CD14-positive monocyte (primary cell): ENCODE results near the gene ANAPC7. TPM values are rescaled to one million over a fixed set of nuclear protein-coding genes. Genes with fewer than 3 reads are reported as not detected.

Experiments used
- DNase-seq, 3 donors: peaks; one replicate each; pipeline ENCODE4 v3.0.0-alpha.2; 2011 to 2022
- H2AFZ ChIP-seq: 2 replicates; pipeline ENCODE4 v1.6.0; 2012; ENCODE audit warnings: mild to moderate bottlenecking, low read depth, low read length, inconsistent platforms; ENCODE audit not compliant: insufficient read depth, poor library complexity, severe bottlenecking
- H3K27ac ChIP-seq, 2 donors: 1 replicate in 1 of 2; 2 replicates in 1 of 2; pipeline ENCODE4 v1.5.1; 2012 to 2013; ENCODE audit warnings: low read length in 2 of 2, control low read depth in 1 of 2, inconsistent platforms in 1 of 2, low read depth in 1 of 2, mild to moderate bottlenecking in 1 of 2
- H3K27me3 ChIP-seq, 2 donors: one replicate each; pipeline versions ENCODE4 v1.6.0 to v1.6.1; 2011 to 2013; ENCODE audit warnings: low read length in 2 of 2; ENCODE audit not compliant: control insufficient read depth in 2 of 2, insufficient read depth in 2 of 2
- H3K36me3 ChIP-seq, 2 donors: replicated peaks in 1 of 2; 1 replicate in 1 of 2; 2 replicates in 1 of 2; pipeline versions ENCODE4 v1.5.1 to v1.6.1; 2012 to 2013; ENCODE audit warnings: low read length in 2 of 2, control low read depth in 1 of 2, inconsistent platforms in 1 of 2, mild to moderate bottlenecking in 1 of 2; ENCODE audit not compliant: insufficient read depth in 2 of 2, control insufficient read depth in 1 of 2
- H3K4me1 ChIP-seq, 2 donors: 1 replicate in 1 of 2; 2 replicates in 1 of 2; pipeline versions ENCODE4 v1.5.1 to v1.6.1; 2012 to 2013; ENCODE audit warnings: low read length in 2 of 2, control low read depth in 1 of 2, inconsistent platforms in 1 of 2, mild to moderate bottlenecking in 1 of 2, moderate library complexity in 1 of 2; ENCODE audit not compliant: insufficient read depth in 2 of 2, control insufficient read depth in 1 of 2
- H3K4me2 ChIP-seq: replicated peaks from 2 replicates; pipeline ENCODE3; 2012; ENCODE audit warnings: low read length, moderate library complexity, mild to moderate bottlenecking; ENCODE audit not compliant: poor library complexity, severe bottlenecking; ENCODE audit errors: extremely low read depth
- H3K4me3 ChIP-seq, 3 experiments: fragments of 200-600 bp in 1 of 3; sonication (generic) in 1 of 3; replicated peaks in 1 of 3; 1 replicate in 2 of 3; 2 replicates in 1 of 3; pipeline ENCODE4 v1.5.1; 2011 to 2013; ENCODE audit warnings: low read length in 3 of 3, mild to moderate bottlenecking in 3 of 3, control low read depth in 2 of 3, low read depth in 2 of 3, inconsistent platforms in 1 of 3, moderate library complexity in 1 of 3
- H3K79me2 ChIP-seq: 2 replicates; pipeline ENCODE4 v1.6.0; 2012; ENCODE audit warnings: mild to moderate bottlenecking, control low read depth, inconsistent platforms, low read length, moderate library complexity; ENCODE audit not compliant: insufficient read depth
- H3K9ac ChIP-seq: 2 replicates; pipeline ENCODE4 v1.6.0; 2017; ENCODE audit warnings: low read length, mild to moderate bottlenecking; ENCODE audit not compliant: insufficient read depth, poor library complexity, severe bottlenecking
- H3K9me3 ChIP-seq, 2 donors: replicated peaks in 1 of 2; 1 replicate in 1 of 2; 2 replicates in 1 of 2; pipeline versions ENCODE4 v1.5.1 to v1.6.1; 2012 to 2013; ENCODE audit warnings: low read length in 2 of 2, control low read depth in 1 of 2; ENCODE audit not compliant: control insufficient read depth in 1 of 2, insufficient read depth in 1 of 2
- H4K20me1 ChIP-seq: 2 replicates; pipeline ENCODE4 v1.6.0; 2012; ENCODE audit warnings: mild to moderate bottlenecking, low read length, control low read depth, moderate library complexity; ENCODE audit not compliant: insufficient read depth
- H3K27ac Mint-ChIP-seq, 7 donors: one replicate each; pipeline ENCODE4 v1.8.0; 2020; ENCODE audit warnings: mild to moderate bottlenecking in 7 of 7, mixed read lengths in 7 of 7, moderate library complexity in 6 of 7, inconsistent platforms in 2 of 7
- H3K27me3 Mint-ChIP-seq, 3 donors: one replicate each; pipeline ENCODE4 v1.8.0; 2021 to 2022; ENCODE audit warnings: low read depth in 3 of 3, mild to moderate bottlenecking in 3 of 3, mixed read lengths in 3 of 3, moderate library complexity in 3 of 3, inconsistent platforms in 1 of 3
- H3K36me3 Mint-ChIP-seq, 2 donors: one replicate each; pipeline ENCODE4 v1.8.0; 2020; ENCODE audit warnings: mixed read lengths in 2 of 2, inconsistent platforms in 1 of 2, mild to moderate bottlenecking in 1 of 2
- H3K4me1 Mint-ChIP-seq: one replicate; pipeline ENCODE4 v1.8.0; 2020; ENCODE audit warnings: mild to moderate bottlenecking, mixed read lengths
- H3K4me3 Mint-ChIP-seq, 2 donors: one replicate each; pipeline ENCODE4 v1.8.0; 2020; ENCODE audit warnings: mild to moderate bottlenecking in 2 of 2, mixed read lengths in 2 of 2, moderate library complexity in 1 of 2
- H3K9me3 Mint-ChIP-seq, 7 donors: one replicate each; pipeline ENCODE4 v1.8.0; 2020 to 2022; ENCODE audit warnings: mixed read lengths in 7 of 7, mild to moderate bottlenecking in 6 of 7, moderate library complexity in 6 of 7, inconsistent platforms in 2 of 7
- CTCF ChIP-seq: fragments of 200-600 bp; IDR thresholded peaks from one replicate; pipeline ENCODE4 v1.8.0; 2022; ENCODE audit warnings: antibody characterized with exemption, mild to moderate bottlenecking
- WGBS: methylation state at CpG from one replicate; pipeline ENCODE4 v1.1.5; 2013; ENCODE audit warnings: missing lambda C conversion rate; ENCODE audit not compliant: insufficient coverage; 5-methylcytosine and 5-hydroxymethylcytosine counted together
- intact Hi-C, 2 donors: fragments of 100-400 bp; cut with micrococcal nuclease; formaldehyde crosslinking; loops; one replicate each; pipeline versions ENCODE4 v1.15.0 to v1.15.1; 2023
- polyA minus RNA-seq: library from RNA; depleted of rRNA, polyadenylated mRNA; stranded (reverse); fragments of >200 nt; gene quantifications from 2 replicates; pipeline ENCODE4 v1.2.3, GENCODE V29; 2012
- polyA plus RNA-seq, 3 donors: library from polyadenylated mRNA; depleted of rRNA in 1 of 3; unstranded in 2 of 3; stranded (reverse) in 1 of 3; fragments of 300-500 nt in 2 of 3; fragments of >200 nt in 1 of 3; fragmentation: Illumina TruSeq in 2 of 3; gene quantifications; 1 replicate in 2 of 3; 2 replicates in 1 of 3; pipeline ENCODE4 v1.2.3, GENCODE V29; 2012 to 2021
- total RNA-seq, 12 experiments: library from RNA in 1 of 12; stranded (reverse) in 1 of 12; fragments of 120-200 nt in 1 of 12; gene quantifications; one replicate each; pipeline ENCODE4 v1.2.4 and lab custom pipeline; 2013 to 2026; ENCODE audit warnings: mixed read lengths in 6 of 12, inconsistent platforms in 1 of 12

Gene ANAPC7
- total RNA-seq (2013), result 31.3 TPM
- polyA plus RNA-seq, result 10 to 100 TPM; 12.9 to 41.6 (median 17.2) TPM
- 10.7 and 17.2 TPM in 2 replicates for polyA minus RNA-seq
- total RNA-seq (lab: John Stamatoyannopoulos, UW), result 4.9 to 14.3 (median 9.3) reads per million in 11 experiments

- 0% methylated on average over 56 of the region's 62 CpGs for WGBS
- H3K9ac ChIP-seq, result peak within 1 kb of the TSS; percentile 77
Measured at GRCh38 chr12:110403146-110403975, at the start of gene ANAPC7. Gene ANAPC7 (minus strand): TSS chr12:110403708. CDS start chr12:110403627, 81 bp downstream.

More at GRCh38 chr12:110403146-110403975, at the start of gene ANAPC7:
- H3K27ac ChIP-seq, result peak within 1 kb of the TSS; percentile 47 to 86
- H3K4me3 ChIP-seq, result peak within 1 kb of the TSS; percentile 67 to 92 (median 92)
- H3K27me3 ChIP-seq, result no peaks in the 10 kb centered on the region
- H3K27ac Mint-ChIP-seq, result peak within 1 kb of the TSS; percentile 97 to 99 (median 98)
- H2AFZ ChIP-seq, result peak within 1 kb of the TSS; percentile 98
- peaks cover 11 to 24% of the 10 kb centered on the region in 2 donors for H3K36me3 Mint-ChIP-seq
- peaks cover 7 to 27% of the 10 kb centered on the region in 2 donors for H3K36me3 ChIP-seq
- H3K4me2 ChIP-seq, result peak within 1 kb of the TSS; percentile 92
- no peaks in the 10 kb centered on the region for H3K27me3 Mint-ChIP-seq
- peaks cover 0 to 2% (median 0%) of the 10 kb centered on the region in 7 donors for H3K9me3 Mint-ChIP-seq
- TF ChIP-seq CTCF, result no peak
- DNase-seq, result peak; percentile 90 to 93 (median 90)
- H3K4me1 ChIP-seq, result peaks cover 11 to 25% of the 10 kb centered on the region in 2 donors
- peaks cover 51% of the 10 kb centered on the region for H3K79me2 ChIP-seq
- no peaks in the 10 kb centered on the region for H4K20me1 ChIP-seq
- peaks cover 14% of the 10 kb centered on the region for H3K4me1 Mint-ChIP-seq
- H3K4me3 Mint-ChIP-seq, result peak within 1 kb of the TSS; percentile 99
- no peaks in the 10 kb centered on the region for H3K9me3 ChIP-seq
- intact Hi-C loops, result no loop called here
